ENCODE results near the gene CDK6.

Gene CDK6

GRCh38 chr7:92824901-92825480, 11.4 kb downstream of the CDK6 start:
- no peak for DNase-seq

GRCh38 chr7:92824450-92824849, 11.9 kb downstream of the CDK6 start:
- no peak for DNase-seq

- no peak for DNase-seq
These were observed 13.3 kb downstream of the CDK6 start for GRCh38 chr7:92823042-92823441.

- DNase-seq, result no peak
These were observed 16.2 kb downstream of the CDK6 start for GRCh38 chr7:92820191-92820590.

GRCh38 chr7:92817398-92817797, 19.0 kb downstream of the CDK6 start:
- no peak for DNase-seq

GRCh38 chr7:92815412-92815811, 21.0 kb downstream of the CDK6 start:
- DNase-seq, result no peak

- DNase-seq, result no peak
These were observed 22.9 kb downstream of the CDK6 start for GRCh38 chr7:92813390-92814024.

GRCh38 chr7:92811158-92811557, 25.2 kb downstream of the CDK6 start:
- no peak for DNase-seq

- DNase-seq, result peak; percentile 51
These were observed 26.4 kb downstream of the CDK6 start for GRCh38 chr7:92809760-92810573.

GRCh38 chr7:92809397-92809759, 27.0 kb downstream of the CDK6 start:
- DNase-seq, result no peak

- DNase-seq, result no peak
These were observed 27.7 kb downstream of the CDK6 start for GRCh38 chr7:92808635-92809034.

GRCh38 chr7:92808006-92808405, 28.4 kb downstream of the CDK6 start:
- DNase-seq, result no peak

GRCh38 chr7:92806496-92806895, 29.9 kb downstream of the CDK6 start:
- DNase-seq, result no peak

- no peak for DNase-seq
These were observed 34.0 kb downstream of the CDK6 start for GRCh38 chr7:92802406-92802805.

GRCh38 chr7:92799446-92800211, 36.7 kb downstream of the CDK6 start:
- no peak for DNase-seq

GRCh38 chr7:92798517-92799249, 37.7 kb downstream of the CDK6 start:
- DNase-seq, result no peak

GRCh38 chr7:92797693-92798092, 38.7 kb downstream of the CDK6 start:
- no peak for DNase-seq

- no peak for DNase-seq
These were observed 39.1 kb downstream of the CDK6 start for GRCh38 chr7:92797284-92797683.

- no peak for DNase-seq
These were observed 41.5 kb downstream of the CDK6 start for GRCh38 chr7:92794831-92795230.

GRCh38 chr7:92794391-92794790, 42.0 kb downstream of the CDK6 start:
- DNase-seq, result no peak

- no peak for DNase-seq
These were observed 42.6 kb downstream of the CDK6 start for GRCh38 chr7:92793656-92794205.

GRCh38 chr7:92790992-92791391, 45.4 kb downstream of the CDK6 start:
- no peak for DNase-seq

All from CD4-positive, alpha-beta T cell treated with Interleukin-17A for 4 hours (primary cell).